K562 (cell line): ENCODE results near the gene COX14. TPM values are rescaled to one million over a fixed set of nuclear protein-coding genes. Genes with fewer than 3 reads are reported as not detected.

Experiments
- BRD9 ChIP-seq: fragments of 450-650 bp; IDR thresholded peaks from 2 replicates; pipeline ENCODE4 v1.6.1; 2018; ENCODE audit warnings: low read depth; ENCODE audit not compliant: partially characterized antibody
- BRF1 ChIP-seq: IDR thresholded peaks from 3 replicates; pipeline ENCODE4 v1.6.1; 2011; ENCODE audit warnings: borderline replicate concordance, mild to moderate bottlenecking; ENCODE audit not compliant: insufficient read length; ENCODE audit errors: extremely low read depth
- CEBPG ChIP-seq, 3 experiments: fragments of 200-800 bp in 1 of 3; sonication (Bioruptor generic) in 1 of 3; sonication (generic) in 1 of 3; formaldehyde crosslinking in 1 of 3; IDR thresholded peaks in 2 of 3; conservative IDR thresholded peaks in 1 of 3; 2 replicates each; pipeline versions ENCODE4 v1.6.1 to v1.8.0; 2016 to 2022; ENCODE audit warnings: missing compliant biosample characterization in 2 of 3, missing genetic modification characterization in 2 of 3, mild to moderate bottlenecking in 1 of 3, missing genetic modification reagents in 1 of 3
- ELK1 ChIP-seq: sonication (generic); formaldehyde crosslinking; IDR thresholded peaks from 2 replicates; pipeline ENCODE4 v1.8.1; 2022; ENCODE audit warnings: missing genetic modification reagents
- ESRRA ChIP-seq: fragments of 450-650 bp; IDR thresholded peaks from 2 replicates; pipeline ENCODE4 v1.6.1; 2014; ENCODE audit warnings: low read depth, mild to moderate bottlenecking, moderate library complexity, borderline replicate concordance
- FOSL1 ChIP-seq: fragments of 200-800 bp; sonication (Bioruptor generic); conservative IDR thresholded peaks from 2 replicates; pipeline ENCODE4 v1.6.1; 2016; ENCODE audit warnings: missing genetic modification characterization, missing compliant biosample characterization
- HEY1 ChIP-seq: fragments of 250-450 bp; sonication (Bioruptor Pico); IDR thresholded peaks from 2 replicates; pipeline ENCODE4 v1.5.0; 2020; ENCODE audit warnings: mild to moderate bottlenecking, moderate library complexity, borderline replicate concordance
- HNRNPL ChIP-seq: fragments of 200-400 bp; formaldehyde crosslinking; IDR thresholded peaks from 2 replicates; pipeline ENCODE4 v1.6.1; 2017; ENCODE audit warnings: low read depth, mild to moderate bottlenecking, low read length
- MTA1 ChIP-seq: fragments of 450-650 bp; IDR thresholded peaks from 2 replicates; pipeline ENCODE4 v1.6.1; 2017; ENCODE audit warnings: borderline replicate concordance
- MYNN ChIP-seq, 2 experiments: sonication (generic); formaldehyde crosslinking in 1 of 2; IDR thresholded peaks; 2 replicates each; pipeline versions ENCODE4 v1.5.0 to v1.6.1; 2016 to 2020; ENCODE audit warnings: antibody characterized with exemption in 1 of 2, missing genetic modification reagents in 1 of 2
- NBN ChIP-seq: fragments of 450-650 bp; IDR thresholded peaks from 2 replicates; pipeline ENCODE4 v1.6.1; 2016; ENCODE audit warnings: low read depth, mild to moderate bottlenecking
- PBX2 ChIP-seq, 2 experiments: IDR thresholded peaks in 1 of 2; conservative IDR thresholded peaks in 1 of 2; 2 replicates each; pipeline ENCODE4 v1.6.1; 2016; ENCODE audit warnings: low read depth in 2 of 2, mild to moderate bottlenecking in 1 of 2, missing compliant biosample characterization in 1 of 2, missing genetic modification characterization in 1 of 2, moderate library complexity in 1 of 2
- PHB2 ChIP-seq: fragments of 450-650 bp; IDR thresholded peaks from 2 replicates; pipeline ENCODE4 v1.6.1; 2017; ENCODE audit warnings: low read depth
- POLR2B ChIP-seq: fragments of 450-650 bp; IDR thresholded peaks from 2 replicates; pipeline ENCODE4 v1.6.1; 2018; ENCODE audit warnings: low read depth; ENCODE audit not compliant: partially characterized antibody
- PREB ChIP-seq: sonication (generic); formaldehyde crosslinking; IDR thresholded peaks from 2 replicates; pipeline ENCODE4 v1.8.1; 2023; ENCODE audit warnings: mild to moderate bottlenecking, missing genetic modification reagents
- SIN3B ChIP-seq: fragments of 450-650 bp; IDR thresholded peaks from 2 replicates; pipeline ENCODE4 v1.6.1; 2017; ENCODE audit warnings: low read depth, mild to moderate bottlenecking, moderate library complexity
- SNIP1 ChIP-seq: fragments of 450-650 bp; IDR thresholded peaks from 2 replicates; pipeline ENCODE4 v1.7.1; 2017; ENCODE audit warnings: low read depth, mild to moderate bottlenecking
- TCF15 ChIP-seq: fragments of 250-450 bp; sonication (Bioruptor Pico); IDR thresholded peaks from 2 replicates; pipeline ENCODE4 v1.8.0; 2022; ENCODE audit warnings: moderate library complexity, mild to moderate bottlenecking, inconsistent platforms
- ZNF507 ChIP-seq: conservative IDR thresholded peaks from 2 replicates; pipeline ENCODE4 v1.6.1; 2017; ENCODE audit warnings: missing genetic modification characterization, missing compliant biosample characterization
- polyA plus RNA-seq, 8 experiments: library from polyadenylated mRNA; depleted of rRNA in 4 of 8; stranded (reverse) in 5 of 8; unstranded in 3 of 8; fragments of >200 nt; fragmentation: Nextera tagmentation in 2 of 8; fragmentation: Illumina TruSeq in 1 of 8; extraction: Ambion mirVana in 2 of 8; extraction: Trizol in 1 of 8; gene quantifications; 2 replicates each; pipeline versions ENCODE4 v1.2.1 to v1.2.3, GENCODE V29; 2011 to 2014; ENCODE audit warnings: inconsistent platforms in 1 of 8, missing spikeins in 1 of 8
- total RNA-seq, 7 experiments: library from RNA; depleted of rRNA in 6 of 7; stranded (reverse); fragments of >200 nt in 6 of 7; fragmentation: Illumina TruSeq in 2 of 7; extraction: Trizol in 2 of 7; gene quantifications; 2 replicates each; pipeline versions ENCODE4 v1.2.1 to v1.2.3, GENCODE V29; 2011 to 2021; ENCODE audit warnings: low replicate concordance in 1 of 7

COX14 gene
- total and polyA plus RNA-seq, 9 of the 15 experiments (the other 6 are each of a cell fraction or from before 2014, with no cell fraction given): 44.4 to 269 (median 53.4) TPM

GRCh38 chr12:50167049-50167828 lies 55.2 kb downstream of the COX14 start, which contains the start of gene CERS5 (continued):
- TF ChIP-seq SNIP1: no peak
- TF ChIP-seq ELK1 (CRISPR knock-in tag): no peak
- no peak for TF ChIP-seq TCF15
- peak; percentile 37 for TF ChIP-seq POLR2B
- TF ChIP-seq HNRNPL: peak; percentile 86
- TF ChIP-seq BRF1: no peak
- TF ChIP-seq PREB (CRISPR knock-in tag): peak; percentile 48; the same call in 1 of the 2 replicates
- 0 out of 2 replicates have a peak, but pooled peaks have one; percentile 26 for TF ChIP-seq NBN
- TF ChIP-seq MYNN (IDR thresholded peaks at IDR 0.05): no peak
- TF ChIP-seq MYNN (CRISPR knock-in tag; IDR thresholded peaks at IDR 0.05): no peak
- no peak for TF ChIP-seq FOSL1 (tag)
- no peak for TF ChIP-seq CEBPG (CRISPR knock-in tag; IDR thresholded peaks at IDR 0.05)
- no peak for TF ChIP-seq CEBPG (tag; conservative IDR thresholded peaks at IDR 0.05 in 1 of 2, IDR thresholded peaks at IDR 0.05 in 1 of 2)
- TF ChIP-seq SIN3B: peak; percentile 25; the same call in 1 of the 2 replicates
- TF ChIP-seq HEY1 (CRISPR knock-in tag): no peak
- no peak for TF ChIP-seq BRD9
- no peak for TF ChIP-seq PHB2
- TF ChIP-seq ZNF507 (tag): no peak
- TF ChIP-seq PBX2 (CRISPR knock-in tag; IDR thresholded peaks at IDR 0.05; ENCODE audit: low read depth): no peak
- no peak for TF ChIP-seq PBX2 (tag; conservative IDR thresholded peaks at IDR 0.05; ENCODE audit: low read depth)
- TF ChIP-seq MTA1: no peak
- peak; percentile 22; the same call in 1 of the 2 replicates for TF ChIP-seq ESRRA
